NOMO-1 treated with DMSO at 0.1 percent for 48 hours (cell line): ENCODE results near the gene TBC1D5.

Experiments used
- DNase-seq: peaks from one replicate; lab custom pipeline; 2025; ENCODE audit not compliant: unreplicated experiment; lab: John Stamatoyannopoulos, UW

TBC1D5 gene

GRCh38 chr3:17314171-17314570 is 428.3 kb downstream of the TBC1D5 start:
- no peak for DNase-seq

- no peak for DNase-seq
Measured at GRCh38 chr3:17313746-17314145, 428.7 kb downstream of the TBC1D5 start.

GRCh38 chr3:17310983-17311382 is 431.4 kb downstream of the TBC1D5 start:
- no peak for DNase-seq

- DNase-seq = no peak
Measured at GRCh38 chr3:17307887-17308286, 434.5 kb downstream of the TBC1D5 start.

- DNase-seq = no peak
Measured at GRCh38 chr3:17307482-17307881, 434.9 kb downstream of the TBC1D5 start.

GRCh38 chr3:17304969-17305368 is 437.5 kb downstream of the TBC1D5 start:
- no peak for DNase-seq

- no peak for DNase-seq
Measured at GRCh38 chr3:17302774-17303173, 439.7 kb downstream of the TBC1D5 start.

- no peak for DNase-seq
Measured at GRCh38 chr3:17302170-17302569, 440.3 kb downstream of the TBC1D5 start.

GRCh38 chr3:17301271-17301670 is 441.2 kb downstream of the TBC1D5 start:
- no peak for DNase-seq

GRCh38 chr3:17300441-17300840 is 442.0 kb downstream of the TBC1D5 start:
- DNase-seq = no peak

- DNase-seq = no peak
Measured at GRCh38 chr3:17298038-17298437, 444.4 kb downstream of the TBC1D5 start.

GRCh38 chr3:17292556-17292955 is 449.9 kb downstream of the TBC1D5 start:
- DNase-seq = no peak

GRCh38 chr3:17290894-17291293 is 451.5 kb downstream of the TBC1D5 start:
- no peak for DNase-seq

- DNase-seq = no peak
Measured at GRCh38 chr3:17288839-17289399, 453.5 kb downstream of the TBC1D5 start.

GRCh38 chr3:17287006-17287689 is 455.3 kb downstream of the TBC1D5 start:
- DNase-seq = no peak

- DNase-seq = no peak
Measured at GRCh38 chr3:17278006-17278405, 464.4 kb downstream of the TBC1D5 start.

GRCh38 chr3:17266846-17267245 is 475.6 kb downstream of the TBC1D5 start:
- DNase-seq = no peak

GRCh38 chr3:17261627-17262369 is 480.6 kb downstream of the TBC1D5 start:
- DNase-seq = no peak

- DNase-seq = no peak
Measured at GRCh38 chr3:17260257-17260656, 482.2 kb downstream of the TBC1D5 start.

- DNase-seq = no peak
Measured at GRCh38 chr3:17259685-17260084, 482.7 kb downstream of the TBC1D5 start.

- peak; percentile 24 for DNase-seq
Measured at GRCh38 chr3:17258823-17259436, 483.5 kb downstream of the TBC1D5 start.

- DNase-seq = no peak
Measured at GRCh38 chr3:17257269-17257668, 485.2 kb downstream of the TBC1D5 start.
